K562 (cell line): Measurements from ENCODE around the gene ZDHHC12. TPM values are rescaled to one million over a fixed set of nuclear protein-coding genes. Genes with fewer than 3 reads are reported as not detected.

Source experiments
- ATAC-seq: fragments of 200-7000 bp; cut with Tn5 transposase; 3 replicates; pipeline ENCODE4 v1.9.1; 2020; ENCODE audit warnings: moderate library complexity
- BruUV-seq: library from RNA; stranded (reverse); fragments of 400-500 nt; replicated peaks from 2 replicates; lab custom pipeline; 2021; lab: Mats Ljungman, UMichigan
- CTCF ChIA-PET: fragments of 300-600 bp; formaldehyde crosslinking; extraction: SDS; loops from one replicate; lab custom pipeline; 2021; ENCODE audit warnings: low intra/inter-chr PET ratio; lab: Yijun Ruan, JAX
- POLR2A ChIA-PET: fragments of 300-600, 350-650 bp; sonication (Branson Sonifier 250); formaldehyde crosslinking; extraction: SDS; loops from one replicate; lab custom pipeline; 2021; ENCODE audit warnings: antibody characterized with exemption, inconsistent platforms; lab: Yijun Ruan, JAX
- DNase-seq, 4 experiments: peaks; one replicate each; pipeline versions ENCODE4 v3.0.0 to v3.0.0-alpha.2; 2011 to 2018; ENCODE audit warnings: low spot score in 3 of 4, mixed read lengths in 3 of 4; ENCODE audit errors: extremely low read depth in 1 of 4
- FAIRE-seq: peaks from 2 replicates; lab custom pipeline; 2011; peaks lifted over from hg19 to GRCh38; lab: Jason Lieb, UNC
- H2AFZ ChIP-seq: 2 replicates; pipeline ENCODE4 v1.6.0; 2011; ENCODE audit warnings: low read depth, low read length, control low read depth, inconsistent platforms
- H3K27ac ChIP-seq: fragments of 200-600 bp; 3 replicates; pipeline ENCODE4 v1.8.0; 2011; ENCODE audit warnings: low read depth, mild to moderate bottlenecking, control low read depth, inconsistent platforms, low read length, moderate library complexity, mixed read lengths; ENCODE audit errors: extremely low read depth
- H3K27me3 ChIP-seq, 2 experiments: fragments of 300-600 bp in 1 of 2; 2 replicates in 1 of 2; 3 replicates in 1 of 2; pipeline versions ENCODE4 v1.6.0 to v1.8.0; 2011; ENCODE audit warnings: inconsistent platforms in 2 of 2, low read length in 2 of 2, mild to moderate bottlenecking in 1 of 2, mixed read lengths in 1 of 2, moderate library complexity in 1 of 2; ENCODE audit not compliant: control insufficient read depth in 2 of 2, insufficient read depth in 2 of 2
- H3K36me3 ChIP-seq: fragments of 300-600 bp; 3 replicates; pipeline ENCODE4 v1.8.0; 2011; ENCODE audit warnings: mild to moderate bottlenecking, low read length, inconsistent platforms; ENCODE audit not compliant: control insufficient read depth, insufficient read depth
- H3K4me1 ChIP-seq, 2 experiments: fragments of 200-600 bp in 1 of 2; replicated peaks in 1 of 2; 2 replicates in 1 of 2; 3 replicates in 1 of 2; pipeline versions ENCODE4 v1.5.1 to v1.8.0; 2011; ENCODE audit warnings: inconsistent platforms in 2 of 2, low read length in 2 of 2, mild to moderate bottlenecking in 1 of 2, mixed read lengths in 1 of 2, moderate library complexity in 1 of 2; ENCODE audit not compliant: control insufficient read depth in 2 of 2, insufficient read depth in 2 of 2
- H3K4me2 ChIP-seq: 2 replicates; pipeline ENCODE4 v1.6.1; 2011; ENCODE audit warnings: low read length, control low read depth, inconsistent platforms, mixed read lengths; ENCODE audit not compliant: insufficient read depth
- H3K4me3 ChIP-seq: fragments of 200-600 bp; sonication (generic), shearing (Covaris generic); 2 replicates; pipeline ENCODE4 v1.5.1; 2016; ENCODE audit warnings: control low read depth, inconsistent platforms
- H3K79me2 ChIP-seq: fragments of 200-600 bp; 3 replicates; pipeline ENCODE4 v1.8.0; 2011; ENCODE audit warnings: low read length, inconsistent platforms; ENCODE audit not compliant: control insufficient read depth, insufficient read depth
- H3K9ac ChIP-seq, 2 experiments: 2 replicates each; pipeline versions ENCODE4 v1.6.0 to v1.6.1; 2011; ENCODE audit warnings: low read depth in 2 of 2, low read length in 2 of 2, control low read depth in 1 of 2, inconsistent platforms in 1 of 2, mild to moderate bottlenecking in 1 of 2, mixed read lengths in 1 of 2; ENCODE audit not compliant: insufficient read depth in 1 of 2
- H3K9me1 ChIP-seq: one replicate; pipeline ENCODE4 v1.6.0; 2011; ENCODE audit warnings: inconsistent platforms, mild to moderate bottlenecking, low read length, moderate library complexity; ENCODE audit not compliant: control insufficient read depth, insufficient read depth
- H3K9me3 ChIP-seq: replicated peaks from 2 replicates; pipeline ENCODE4 v1.5.1; 2011; ENCODE audit warnings: low read depth, low read length, inconsistent platforms; ENCODE audit not compliant: control insufficient read depth, insufficient read depth
- H4K20me1 ChIP-seq: replicated peaks from 2 replicates; pipeline ENCODE4 v1.6.1; 2011; ENCODE audit warnings: low read length, inconsistent platforms, mixed read lengths; ENCODE audit not compliant: control insufficient read depth, insufficient read depth
- COPS2 ChIP-seq: fragments of 450-650 bp; conservative IDR thresholded peaks from 2 replicates; pipeline ENCODE4 v1.6.1; 2016; ENCODE audit warnings: mild to moderate bottlenecking, moderate library complexity
- GTF2E2 ChIP-seq: fragments of 200-800 bp; sonication (Bioruptor generic); IDR thresholded peaks from 2 replicates; pipeline ENCODE4 v1.6.1; 2016; ENCODE audit warnings: missing genetic modification characterization, missing compliant biosample characterization
- MAFK ChIP-seq: IDR thresholded peaks from 2 replicates; pipeline ENCODE4 v1.6.1; 2011; ENCODE audit warnings: low read length, improper control_type of control experiment
- SNIP1 ChIP-seq: fragments of 450-650 bp; IDR thresholded peaks from 2 replicates; pipeline ENCODE4 v1.7.1; 2017; ENCODE audit warnings: low read depth, mild to moderate bottlenecking
- ZNF699 ChIP-seq: fragments of 250-450 bp; sonication (Bioruptor Pico); IDR thresholded peaks from 2 replicates; pipeline ENCODE4 v1.8.0; 2021; ENCODE audit warnings: mild to moderate bottlenecking, moderate library complexity; ENCODE audit not compliant: insufficient replicate concordance
- ZNF707 ChIP-seq: fragments of 250-450 bp; sonication (Bioruptor Pico); conservative IDR thresholded peaks from 2 replicates; pipeline ENCODE4 v1.8.0; 2022; ENCODE audit warnings: inconsistent platforms, mild to moderate bottlenecking, moderate library complexity
- WGBS: fragments of 100-300 bp; shearing (Covaris generic); methylation state at CpG from one replicate; pipeline ENCODE4 v1.1.6; 2016; ENCODE audit warnings: low coverage, mixed read lengths; ENCODE audit not compliant: insufficient coverage; ENCODE audit errors: missing lambda C conversion rate; 5-methylcytosine and 5-hydroxymethylcytosine counted together
- in situ Hi-C: fragments of 300-500 bp; cut with MboI; formaldehyde crosslinking; loops from 4 replicates; pipeline ENCODE4 v1.15.0; 2018; ENCODE audit warnings: inconsistent platforms, mixed read lengths
- intact Hi-C: fragments of 100-400 bp; cut with micrococcal nuclease; formaldehyde crosslinking; loops from 2 replicates; pipeline ENCODE4 v1.14.2; 2022
- polyA plus RNA-seq, 8 experiments: library from polyadenylated mRNA; depleted of rRNA in 4 of 8; stranded (reverse) in 5 of 8; unstranded in 3 of 8; fragments of >200 nt; fragmentation: Nextera tagmentation in 2 of 8; fragmentation: Illumina TruSeq in 1 of 8; extraction: Ambion mirVana in 2 of 8; extraction: Trizol in 1 of 8; gene quantifications; 2 replicates each; pipeline versions ENCODE4 v1.2.1 to v1.2.3, GENCODE V29; 2011 to 2014; ENCODE audit warnings: inconsistent platforms in 1 of 8, missing spikeins in 1 of 8
- total RNA-seq, 7 experiments: library from RNA; depleted of rRNA in 6 of 7; stranded (reverse); fragments of >200 nt in 6 of 7; fragmentation: Illumina TruSeq in 2 of 7; extraction: Trizol in 2 of 7; gene quantifications; 2 replicates each; pipeline versions ENCODE4 v1.2.1 to v1.2.3, GENCODE V29; 2011 to 2021; ENCODE audit warnings: low replicate concordance in 1 of 7
- TF ChIP-seq, protein P1 (sequence below), 2 experiments: fragments of 450-650 bp in 1 of 2; sonication (generic) in 1 of 2; formaldehyde crosslinking in 1 of 2; IDR thresholded peaks; 2 replicates each; pipeline versions ENCODE4 v1.7.1 to v1.9.0; 2016 to 2022; ENCODE audit warnings: inconsistent platforms in 1 of 2, mild to moderate bottlenecking in 1 of 2, missing genetic modification reagents in 1 of 2

Gene ZDHHC12
- total and polyA plus RNA-seq, 9 of the 15 experiments (the other 6 are each of a cell fraction or from before 2014, with no cell fraction given): 0.21 to 38.0 (median 13.8) TPM

DNA sequence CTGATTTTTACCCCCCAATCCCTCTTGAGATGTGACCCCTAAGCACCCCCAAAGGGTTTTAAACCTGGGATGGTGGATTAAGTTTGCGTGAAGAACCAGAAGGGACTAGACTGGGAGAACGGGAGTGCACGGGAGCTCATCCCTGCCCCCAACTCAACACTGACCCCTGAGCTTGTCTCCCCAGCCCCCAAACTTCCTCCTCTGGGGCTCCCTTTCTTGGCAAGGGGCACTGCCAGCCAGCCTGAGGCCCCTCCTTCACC, 39.9 kb downstream of the ZDHHC12 start:
- WGBS: 85% methylated on average over 3 of the region's 3 CpGs
- intact Hi-C loops: loop anchor here (10.0 kb wide), 2 partner anchors 409 to 489 kb away; partner anchors contain the start of genes CIZ1, GOLGA2 and SWI5
- no peak for ATAC-seq

More for the DNA sequence above, 39.9 kb downstream of the ZDHHC12 start:
- Histone ChIP-seq H3K9me3 (no peaks in the 10 kb centered on the region), H3K27ac (no peak overlapping the region), H3K4me2 (no peak overlapping the region), H3K9ac (no peak overlapping the region), H3K79me2 (peaks cover 4% of the 10 kb centered on the region; the same call in 1 of the 3 replicates), H4K20me1 (no peaks in the 10 kb centered on the region), H2AFZ (no peak overlapping the region), H3K27me3 (no peaks in the 10 kb centered on the region), H3K4me3 (no peak overlapping the region), H3K4me1 (peaks cover 23 to 35% of the 10 kb centered on the region in 2 experiments), H3K36me3 (no peaks in the 10 kb centered on the region), H3K9me1 (no peaks in the 10 kb centered on the region)
- BruUV-seq: no TSS peak
- ChIA-PET CTCF (no interaction called here), POLR2A (interaction anchor here (0.7 to 1.0 kb wide), 2 partner anchors 9 kb away, joined by 4 read pairs; no protein-coding TSS in a partner anchor)
- DNase-seq (peak in 1 of 4 experiments; percentile 9), FAIRE-seq (no peak)
- in situ Hi-C loops: no loop called here
- TF ChIP-seq, protein P1, sequence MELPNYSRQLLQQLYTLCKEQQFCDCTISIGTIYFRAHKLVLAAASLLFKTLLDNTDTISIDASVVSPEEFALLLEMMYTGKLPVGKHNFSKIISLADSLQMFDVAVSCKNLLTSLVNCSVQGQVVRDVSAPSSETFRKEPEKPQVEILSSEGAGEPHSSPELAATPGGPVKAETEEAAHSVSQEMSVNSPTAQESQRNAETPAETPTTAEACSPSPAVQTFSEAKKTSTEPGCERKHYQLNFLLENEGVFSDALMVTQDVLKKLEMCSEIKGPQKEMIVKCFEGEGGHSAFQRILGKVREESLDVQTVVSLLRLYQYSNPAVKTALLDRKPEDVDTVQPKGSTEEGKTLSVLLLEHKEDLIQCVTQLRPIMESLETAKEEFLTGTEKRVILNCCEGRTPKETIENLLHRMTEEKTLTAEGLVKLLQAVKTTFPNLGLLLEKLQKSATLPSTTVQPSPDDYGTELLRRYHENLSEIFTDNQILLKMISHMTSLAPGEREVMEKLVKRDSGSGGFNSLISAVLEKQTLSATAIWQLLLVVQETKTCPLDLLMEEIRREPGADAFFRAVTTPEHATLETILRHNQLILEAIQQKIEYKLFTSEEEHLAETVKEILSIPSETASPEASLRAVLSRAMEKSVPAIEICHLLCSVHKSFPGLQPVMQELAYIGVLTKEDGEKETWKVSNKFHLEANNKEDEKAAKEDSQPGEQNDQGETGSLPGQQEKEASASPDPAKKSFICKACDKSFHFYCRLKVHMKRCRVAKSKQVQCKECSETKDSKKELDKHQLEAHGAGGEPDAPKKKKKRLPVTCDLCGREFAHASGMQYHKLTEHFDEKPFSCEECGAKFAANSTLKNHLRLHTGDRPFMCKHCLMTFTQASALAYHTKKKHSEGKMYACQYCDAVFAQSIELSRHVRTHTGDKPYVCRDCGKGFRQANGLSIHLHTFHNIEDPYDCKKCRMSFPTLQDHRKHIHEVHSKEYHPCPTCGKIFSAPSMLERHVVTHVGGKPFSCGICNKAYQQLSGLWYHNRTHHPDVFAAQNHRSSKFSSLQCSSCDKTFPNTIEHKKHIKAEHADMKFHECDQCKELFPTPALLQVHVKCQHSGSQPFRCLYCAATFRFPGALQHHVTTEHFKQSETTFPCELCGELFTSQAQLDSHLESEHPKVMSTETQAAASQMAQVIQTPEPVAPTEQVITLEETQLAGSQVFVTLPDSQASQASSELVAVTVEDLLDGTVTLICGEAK (IDR thresholded peaks at IDR 0.05): no peak
- TF ChIP-seq, protein P1 (CRISPR knock-in tag; IDR thresholded peaks at IDR 0.05): no peak
- TF ChIP-seq ZNF699 (CRISPR knock-in tag): no peak
- TF ChIP-seq MAFK: no peak
- no peak for TF ChIP-seq GTF2E2 (tag)
- TF ChIP-seq ZNF707 (CRISPR knock-in tag): no peak
- no peak for TF ChIP-seq SNIP1
- TF ChIP-seq COPS2: no peak
